ENCODE data around the gene FLYWCH1.
"Not testable (repeated sequence)": the region's sequence is repeated elsewhere in the genome, so short reads cannot be mapped to it uniquely, and the experiment has no call there.

Gene FLYWCH1

DNA sequence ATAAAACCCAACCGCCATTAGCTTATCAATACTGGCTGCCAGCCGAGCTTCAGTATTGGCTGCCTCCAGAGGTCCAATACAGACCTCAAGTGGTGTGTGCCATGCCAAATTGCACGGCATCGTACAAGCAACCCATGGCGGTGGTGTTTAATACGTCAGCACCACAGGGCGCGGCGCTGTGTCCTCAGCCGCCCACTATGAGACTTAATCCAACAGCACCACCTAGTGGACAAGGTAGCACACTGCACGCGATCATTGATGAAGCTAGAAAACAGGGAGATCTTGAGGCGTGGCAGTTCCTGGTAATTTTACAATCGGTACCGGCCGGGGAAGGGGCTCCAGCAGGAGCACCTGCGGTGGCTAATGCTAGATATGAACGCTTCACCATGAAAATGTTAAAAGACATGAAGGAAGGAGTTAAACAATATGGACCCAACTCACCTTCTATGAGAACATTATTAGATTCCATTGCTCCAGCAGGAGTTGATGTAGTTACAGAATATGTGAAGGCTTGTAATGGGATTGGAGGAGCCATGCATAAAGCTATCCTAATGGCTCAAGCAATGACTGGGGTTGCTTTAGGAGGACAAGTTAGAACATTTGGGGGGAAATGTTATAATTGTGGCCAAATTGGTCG lies 15.4 kb downstream of the FLYWCH1 start:
- DNase-seq, result peak; percentile 86 to 92

- not testable (repeated sequence) for DNase-seq
Observed at GRCh38 chr16:2928151-2928550, 16.4 kb downstream of the FLYWCH1 start.

DNA sequence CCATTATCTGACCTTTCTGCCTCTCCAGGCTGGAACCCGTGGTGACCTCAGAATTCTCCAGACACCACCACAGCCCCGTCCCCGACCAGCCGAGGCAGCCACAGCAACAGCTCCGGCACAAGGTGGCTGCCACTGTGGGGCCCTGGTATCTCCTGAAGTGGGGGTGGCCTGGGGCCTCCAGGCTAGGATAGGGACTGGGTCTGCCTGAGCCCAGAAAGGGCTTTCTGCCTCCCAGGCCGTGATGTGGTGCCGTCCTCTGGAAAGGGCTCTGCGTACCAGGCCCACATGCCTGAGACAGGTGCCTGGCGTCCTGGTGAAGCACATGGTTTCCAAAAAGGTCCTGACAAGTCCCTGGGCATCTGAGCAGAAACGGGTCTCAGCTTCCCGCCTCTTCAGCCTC lies 17.1 kb downstream of the FLYWCH1 start:
- no peak for DNase-seq

- DNase-seq, result no peak
Observed at GRCh38 chr16:2929693-2930092, 18.0 kb downstream of the FLYWCH1 start.

GRCh38 chr16:2930236-2930635 lies 18.5 kb downstream of the FLYWCH1 start:
- no peak for DNase-seq

DNA sequence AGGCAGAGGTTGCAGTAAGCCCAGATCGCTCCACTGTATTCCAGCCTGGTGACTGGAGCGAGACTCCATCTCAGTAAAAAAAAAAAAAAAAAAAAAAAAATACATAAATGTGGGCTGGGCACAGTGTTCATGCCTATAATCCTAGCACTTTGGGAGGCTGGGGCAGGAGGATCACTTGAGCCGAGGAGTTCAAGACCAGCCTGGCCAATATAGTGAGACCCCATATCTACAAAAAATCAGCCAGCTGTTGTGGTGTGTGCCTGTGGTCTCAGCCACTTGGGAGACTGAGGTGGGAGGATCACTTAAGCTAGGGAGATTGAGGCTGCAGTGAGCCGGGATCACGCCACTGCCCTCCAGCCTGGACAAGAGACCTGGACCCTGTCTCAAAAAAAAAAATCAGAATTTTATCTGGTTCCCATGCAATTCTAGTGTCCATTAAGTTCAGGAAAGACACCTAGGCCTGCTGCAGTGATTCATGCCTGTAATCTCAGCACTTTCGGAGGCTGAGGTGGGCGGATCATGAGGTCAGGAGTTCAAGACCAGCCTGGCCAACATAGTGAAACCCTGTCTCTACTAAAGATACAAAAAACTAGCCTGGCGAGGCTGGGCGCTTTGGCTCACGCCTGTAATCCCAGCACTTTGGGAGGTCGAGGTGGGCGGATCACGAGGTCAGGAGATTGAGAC lies 19.6 kb downstream of the FLYWCH1 start:
- DNase-seq, result not testable (repeated sequence)

DNA sequence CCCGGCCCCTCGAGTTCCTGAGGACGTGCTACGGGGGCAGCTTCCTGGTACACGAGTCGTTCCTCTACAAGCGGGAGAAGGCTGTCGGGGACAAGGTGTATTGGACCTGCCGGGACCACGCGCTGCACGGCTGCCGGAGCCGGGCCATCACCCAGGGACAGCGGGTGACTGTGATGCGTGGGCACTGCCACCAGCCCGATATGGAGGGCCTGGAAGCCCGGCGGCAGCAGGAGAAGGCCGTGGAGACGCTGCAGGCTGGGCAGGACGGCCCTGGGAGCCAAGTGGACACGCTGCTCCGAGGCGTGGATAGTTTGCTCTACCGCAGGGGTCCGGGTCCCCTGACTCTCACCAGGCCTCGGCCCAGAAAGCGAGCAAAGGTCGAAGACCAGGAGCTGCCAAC lies 21.4 kb downstream of the FLYWCH1 start:
- DNase-seq, result no peak

GRCh38 chr16:2933701-2934100 lies 22.0 kb downstream of the FLYWCH1 start:
- no peak for DNase-seq

DNA sequence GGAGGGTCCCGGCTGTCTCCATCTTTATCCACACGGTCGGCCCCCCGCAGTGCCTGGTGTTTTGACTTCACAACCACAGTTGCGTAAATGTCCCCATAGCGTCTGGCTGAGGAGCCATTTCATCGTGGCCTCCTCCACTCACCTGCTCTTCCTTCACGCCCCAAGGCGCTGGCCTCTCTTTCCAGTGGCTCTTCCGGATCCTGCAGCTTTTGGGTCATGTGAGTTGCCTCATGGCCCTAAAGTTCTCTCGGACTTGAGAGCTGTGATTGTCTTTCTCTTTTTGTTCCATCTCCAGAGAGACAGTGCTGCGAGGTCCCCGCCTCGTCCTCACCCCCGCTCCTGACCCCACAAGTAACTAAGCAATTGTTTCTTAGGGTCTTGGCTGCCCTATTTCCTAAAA lies 22.7 kb downstream of the FLYWCH1 start:
- no peak for DNase-seq

DNA sequence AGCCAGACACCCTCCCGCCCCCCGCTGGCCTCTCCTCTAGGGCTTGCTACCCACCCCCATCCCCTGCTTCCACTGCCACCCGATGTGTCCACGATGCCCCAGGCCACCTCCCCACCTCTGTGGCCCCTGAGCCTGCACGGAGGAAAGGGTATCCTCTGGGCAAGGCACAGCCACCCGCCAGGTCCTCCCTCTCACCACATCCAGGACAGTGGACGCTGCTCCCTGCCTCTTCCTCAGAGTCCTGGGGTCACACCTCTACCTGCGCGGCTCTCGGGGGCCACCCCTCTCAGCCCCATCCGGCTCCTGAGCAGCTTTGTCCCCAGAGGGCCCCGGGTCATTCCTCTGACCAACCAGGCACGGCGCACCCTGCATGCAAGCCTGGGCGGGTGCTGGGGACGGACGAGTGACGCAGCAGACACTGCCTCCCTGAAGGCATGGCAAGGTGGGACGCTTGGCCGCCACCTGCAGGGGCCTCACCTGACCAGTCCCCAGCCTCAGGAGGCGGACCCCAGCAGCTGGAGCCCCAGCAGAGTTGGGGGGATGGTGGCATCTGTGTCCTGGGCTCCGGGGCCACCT lies 24.8 kb downstream of the FLYWCH1 start:
- no peak for DNase-seq

- no peak for DNase-seq
Observed at GRCh38 chr16:2937170-2937569, 25.4 kb downstream of the FLYWCH1 start.

- DNase-seq, result no peak
Observed at GRCh38 chr16:2938206-2938605, 26.5 kb downstream of the FLYWCH1 start.

DNA sequence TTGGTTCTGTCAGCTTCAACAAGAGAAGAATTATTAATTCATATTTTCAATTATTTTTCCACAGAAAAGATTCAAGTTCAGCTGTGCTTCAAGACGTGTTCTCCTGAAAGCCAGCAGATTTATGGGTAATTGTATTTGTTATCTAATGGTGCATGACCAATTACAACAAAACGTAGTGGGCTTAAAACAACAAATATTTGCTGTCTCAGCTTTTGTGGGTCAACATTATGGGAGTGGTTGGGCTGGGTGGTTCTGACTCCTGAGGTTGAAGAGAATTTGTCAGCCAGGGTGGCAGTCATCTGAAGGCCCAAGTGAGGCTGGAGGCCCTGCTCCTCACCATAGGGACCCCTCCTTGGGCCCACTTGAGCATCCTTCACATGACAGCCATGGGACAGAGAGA lies 28.2 kb downstream of the FLYWCH1 start:
- no peak for DNase-seq

DNA sequence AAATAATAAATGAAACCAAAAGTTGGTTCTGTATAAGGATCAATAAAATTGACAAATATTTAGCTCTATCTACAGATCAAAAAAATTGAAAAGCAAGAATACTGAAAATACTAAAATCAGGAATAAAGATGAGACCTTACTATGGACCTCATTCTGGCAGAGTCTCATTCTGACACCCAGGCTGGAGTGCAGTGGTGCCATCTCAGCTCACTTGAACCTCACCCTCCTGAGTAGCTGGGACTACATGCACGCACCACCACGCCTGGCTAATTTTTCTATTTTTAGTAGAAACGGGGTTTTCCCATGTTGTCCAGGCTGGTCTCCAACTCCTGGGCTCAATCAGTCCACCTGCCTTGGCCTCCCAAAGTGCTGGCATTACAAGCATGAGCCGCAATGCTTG lies 30.3 kb downstream of the FLYWCH1 start:
- no peak for DNase-seq

DNA sequence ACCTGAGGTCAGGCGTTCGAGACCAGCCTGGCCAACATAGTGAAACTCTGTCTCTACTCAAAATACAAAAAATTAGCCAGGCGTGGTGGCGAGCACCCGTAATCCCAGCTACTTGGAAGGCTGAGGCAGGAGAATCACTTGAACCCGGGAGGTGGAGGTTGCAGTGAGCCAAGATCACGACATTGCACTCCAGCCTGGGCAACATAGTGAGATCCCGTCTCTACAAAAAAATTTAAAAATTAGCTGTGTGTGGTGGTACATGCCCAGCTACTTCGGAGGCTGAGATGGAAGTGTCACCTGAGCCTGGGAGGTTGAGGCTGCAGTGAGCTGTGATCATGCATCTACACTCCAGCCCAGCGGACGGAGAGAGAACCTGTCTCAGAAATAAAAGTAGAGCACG lies 32.0 kb downstream of the FLYWCH1 start:
- DNase-seq, result not testable (repeated sequence)

DNA sequence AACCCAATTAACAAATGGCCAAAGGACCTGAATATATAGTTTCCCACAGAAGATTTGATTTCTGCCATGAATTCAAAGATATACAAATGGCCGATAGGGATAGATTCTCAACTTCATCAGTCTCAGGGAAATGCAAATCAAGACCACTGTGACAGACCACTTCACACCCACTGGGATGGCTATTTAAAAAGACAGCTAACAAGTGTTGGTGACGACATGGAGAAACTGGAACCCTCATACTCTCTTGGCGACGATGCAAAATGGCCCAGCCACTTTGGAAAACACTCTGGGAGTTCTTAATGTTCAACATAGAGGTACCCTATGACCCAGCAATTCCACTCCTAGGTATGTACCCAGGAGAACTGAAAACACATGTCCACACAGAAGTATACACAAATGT lies 34.9 kb downstream of the FLYWCH1 start:
- DNase-seq, result no peak

DNA sequence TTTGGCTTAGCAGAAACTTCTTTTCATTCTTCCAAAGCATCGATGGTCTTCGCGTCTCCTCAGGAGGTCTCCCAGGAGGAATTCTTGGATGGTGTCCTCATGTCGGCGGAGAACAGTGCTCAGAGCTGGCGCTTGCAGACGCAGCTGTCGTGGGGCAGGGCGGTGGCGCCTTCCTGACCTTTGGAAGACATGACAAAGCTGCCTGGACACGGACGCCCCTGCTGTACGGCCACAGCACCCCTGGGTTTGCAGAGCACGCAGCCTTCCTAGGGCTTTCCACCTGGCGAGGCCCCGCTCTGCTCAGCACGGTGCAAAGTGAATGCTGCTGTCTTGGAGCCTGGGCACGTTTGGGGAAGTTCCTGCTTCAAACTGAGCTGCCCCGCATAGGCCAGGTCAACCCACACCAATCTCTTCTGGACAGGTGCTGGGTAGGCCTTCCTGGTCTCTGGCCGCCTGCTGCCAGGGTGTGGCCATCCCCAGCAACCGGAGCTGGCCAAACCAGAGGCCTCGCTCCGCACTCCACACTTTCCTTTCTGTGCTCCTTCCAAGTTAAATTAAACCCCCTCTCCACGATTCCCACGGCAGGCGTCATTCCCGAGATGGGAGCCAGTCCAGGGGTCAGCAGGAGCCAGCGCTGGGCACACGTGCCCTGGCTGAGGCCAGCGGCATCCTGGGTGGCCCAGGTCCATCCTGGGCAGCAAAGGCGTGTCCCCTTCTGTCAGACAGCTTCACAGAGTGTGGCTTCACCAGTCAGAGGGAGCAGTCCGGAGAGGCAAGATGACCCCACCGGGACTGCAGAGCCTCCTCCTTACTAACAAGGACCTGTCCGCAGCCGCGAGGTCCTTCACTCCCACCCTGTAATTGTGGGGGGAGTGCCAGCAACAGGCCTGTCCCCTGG lies 37.3 kb downstream of the FLYWCH1 start:
- DNase-seq, result no peak

- DNase-seq, result no peak
Observed at GRCh38 chr16:2949705-2950352, 38.1 kb downstream of the FLYWCH1 start.

GRCh38 chr16:2950353-2950724 lies 38.6 kb downstream of the FLYWCH1 start:
- no peak for DNase-seq

DNA sequence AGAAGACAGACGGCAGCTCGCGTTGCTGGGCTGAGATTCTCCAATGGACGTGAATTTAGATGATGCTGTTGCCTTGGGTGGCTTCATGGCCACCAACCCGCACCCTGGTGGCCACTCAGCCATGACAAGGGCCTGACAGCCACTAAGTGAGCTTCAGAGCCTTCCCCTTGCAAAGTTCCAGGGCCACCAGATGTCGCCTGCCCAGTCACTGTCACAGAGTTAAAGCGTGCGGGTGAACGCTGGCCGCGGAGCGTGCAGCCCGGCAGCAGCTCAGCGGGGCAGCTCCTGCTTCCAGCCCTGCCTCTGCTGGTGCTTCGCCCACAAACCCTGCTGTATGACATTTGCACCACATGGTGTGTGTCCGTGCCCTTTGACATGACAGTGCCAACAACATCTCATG lies 39.0 kb downstream of the FLYWCH1 start:
- no peak for DNase-seq

GRCh38 chr16:2952679-2953078 lies 40.9 kb downstream of the FLYWCH1 start:
- DNase-seq, result no peak

GRCh38 chr16:2953706-2954627 lies 42.2 kb downstream of the FLYWCH1 start:
- DNase-seq, result no peak
